ENCODE results near the gene DNASE1L1.

Gene DNASE1L1

DNA sequence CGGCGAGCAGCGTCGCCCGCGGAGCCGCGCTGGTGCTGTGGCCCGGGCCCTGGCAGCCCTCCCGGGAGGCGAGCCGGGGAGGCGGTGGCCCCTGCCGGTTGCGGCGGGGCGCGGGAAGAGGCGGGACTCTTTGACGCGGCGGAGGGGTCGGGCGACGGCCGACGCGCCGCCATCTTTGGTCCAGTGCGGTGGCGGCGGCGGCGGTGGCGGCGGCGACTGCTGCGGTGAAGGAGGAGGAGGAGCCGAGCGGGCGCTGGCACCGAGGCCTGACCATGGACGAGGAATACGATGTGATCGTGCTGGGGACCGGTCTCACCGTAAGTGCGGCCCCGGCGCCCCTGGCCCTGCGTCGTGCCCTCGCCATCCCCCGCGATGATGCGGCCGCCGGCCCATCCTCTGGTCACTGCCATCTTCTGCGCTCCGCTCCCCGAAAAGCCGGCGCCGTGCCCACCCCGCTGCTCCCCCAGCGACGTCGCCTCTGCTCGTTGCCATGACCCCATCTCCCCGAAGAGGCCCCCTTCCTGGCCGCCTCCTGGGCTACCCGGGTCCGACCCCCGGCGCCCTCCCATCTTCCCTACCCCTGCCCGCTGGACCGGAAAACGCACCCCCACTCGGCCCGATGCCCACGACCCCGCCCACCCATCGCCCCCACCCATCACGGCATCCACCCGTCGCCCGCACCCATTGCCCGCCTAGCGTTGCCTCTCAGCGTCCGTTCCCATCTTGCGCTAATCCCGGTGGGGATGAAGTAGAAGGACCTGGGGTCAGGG lies 28.1 kb upstream of the DNASE1L1 start, which contains the start of gene GDI1:
GDI1 (plus strand) TSS at position 172 of the 770 bp plus-strand sequence; CDS start at position 273, 101 bp downstream.
- DNase-seq, result peak in 26 of 56 donors; percentile 1 to 65 (median 30)

DNA sequence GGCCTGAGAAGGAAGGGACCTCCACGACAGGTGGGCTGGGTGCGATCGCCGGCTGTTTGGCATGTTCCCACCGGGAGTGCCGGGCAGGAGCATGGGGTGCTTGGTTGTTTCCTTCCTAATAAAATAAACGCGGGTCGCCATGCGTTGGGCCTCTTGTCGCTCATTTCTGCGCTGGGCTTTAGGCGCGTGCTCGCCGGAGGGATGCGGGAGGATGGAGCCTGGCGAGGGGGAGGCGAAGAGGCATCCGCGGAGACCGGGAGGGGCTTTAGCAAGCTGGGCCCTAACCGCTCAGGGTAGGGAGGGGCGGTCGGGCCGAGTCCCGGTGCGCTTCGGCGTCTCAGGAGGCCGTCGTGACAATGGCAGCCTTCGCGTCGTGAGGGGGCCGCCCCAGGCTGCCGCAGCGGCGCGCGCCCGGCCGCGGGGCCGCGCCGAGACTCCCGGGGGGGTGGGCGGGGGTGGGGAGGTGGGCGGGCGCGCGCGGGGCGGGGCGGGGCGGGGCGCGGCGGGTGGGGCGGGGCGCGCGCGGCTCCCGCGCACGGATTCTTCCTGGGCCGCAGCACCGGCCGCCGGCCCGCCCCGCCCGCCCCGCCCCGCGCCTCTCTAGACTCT lies 27.4 kb upstream of the DNASE1L1 start:
- DNase-seq, result peak in 30 of 56 donors; percentile 2 to 65 (median 27)

DNA sequence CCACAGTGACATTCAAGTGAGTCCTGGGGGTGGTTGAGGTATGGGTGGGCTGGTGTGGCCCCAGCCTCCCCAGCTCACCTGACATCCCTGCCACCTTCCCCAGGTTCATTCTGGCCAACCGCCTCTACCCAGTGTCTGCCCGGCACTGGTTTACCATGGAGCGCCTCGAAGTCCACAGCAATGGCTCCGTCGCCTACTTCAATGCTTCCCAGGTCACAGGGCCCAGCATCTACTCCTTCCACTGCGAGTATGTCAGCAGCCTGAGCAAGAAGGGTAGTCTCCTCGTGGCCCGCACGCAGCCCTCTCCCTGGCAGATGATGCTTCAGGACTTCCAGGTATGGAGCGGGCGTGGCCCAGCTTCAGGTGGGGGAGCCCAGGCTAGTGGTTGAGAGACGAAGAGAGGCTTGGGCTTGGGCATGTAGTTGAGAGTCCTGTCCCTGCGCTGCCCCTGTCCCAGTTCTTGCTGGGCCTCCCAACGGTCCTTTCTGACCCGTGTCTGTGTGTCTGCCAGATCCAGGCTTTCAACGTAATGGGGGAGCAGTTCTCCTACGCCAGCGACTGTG lies 26.2 kb upstream of the DNASE1L1 start:
- DNase-seq, result no peak

DNA sequence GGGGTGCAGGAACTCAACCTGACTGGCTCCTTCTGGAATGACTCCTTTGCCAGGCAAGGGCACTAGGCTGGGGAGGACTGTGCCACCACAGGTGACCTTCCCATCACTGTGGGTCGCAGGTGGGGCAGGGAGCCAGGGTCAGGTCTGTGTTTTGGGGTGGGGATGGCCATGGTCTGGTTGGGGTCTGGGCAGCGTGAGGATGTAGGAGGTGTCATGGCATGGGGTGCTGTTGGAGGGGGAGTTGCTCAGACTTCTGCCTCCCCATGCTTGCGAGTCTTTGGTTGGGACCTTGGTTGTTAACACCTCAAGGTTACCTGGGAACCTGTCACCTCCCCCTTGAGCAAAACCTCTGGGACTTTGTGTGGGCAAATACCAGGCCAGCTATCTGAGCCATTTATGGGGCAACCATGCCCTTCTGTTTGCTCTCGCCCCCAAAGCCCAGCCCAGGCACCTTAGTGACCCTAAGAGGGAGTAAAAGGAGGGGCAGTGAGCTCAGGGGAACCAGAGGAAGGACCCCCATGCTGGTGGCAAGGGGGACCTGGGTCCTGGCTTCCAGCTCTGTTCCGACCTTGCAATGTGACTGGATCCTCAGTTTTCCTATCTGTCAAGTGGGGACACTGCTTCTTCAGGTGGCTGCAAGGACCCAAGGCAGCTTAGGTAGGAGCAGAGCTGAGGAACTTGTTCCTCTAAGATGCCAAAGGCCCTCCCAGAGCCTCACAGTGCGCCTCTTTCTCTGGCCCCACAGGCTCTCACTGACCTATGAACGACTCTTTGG lies 25.5 kb upstream of the DNASE1L1 start:
- no peak for DNase-seq

DNA sequence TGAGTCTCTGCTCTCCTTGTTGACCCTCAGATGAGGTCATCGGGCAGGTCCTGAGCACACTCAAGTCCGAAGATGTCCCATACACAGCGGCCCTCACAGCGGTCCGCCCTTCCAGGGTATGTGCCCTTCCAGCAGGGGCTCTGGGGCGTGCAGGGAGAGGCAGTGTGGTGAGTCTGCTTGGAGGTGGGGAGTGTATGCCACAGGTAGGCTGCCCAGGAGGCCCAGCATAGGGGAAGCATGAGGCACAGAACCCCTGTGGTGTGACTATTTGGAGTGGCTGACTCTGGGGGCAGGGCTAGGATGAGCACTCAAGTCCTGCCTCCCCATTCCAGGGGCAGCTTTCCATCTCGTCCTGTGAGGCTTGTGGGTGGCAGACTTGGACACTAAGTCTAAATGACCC lies 24.6 kb upstream of the DNASE1L1 start:
- DNase-seq, result no peak

DNA sequence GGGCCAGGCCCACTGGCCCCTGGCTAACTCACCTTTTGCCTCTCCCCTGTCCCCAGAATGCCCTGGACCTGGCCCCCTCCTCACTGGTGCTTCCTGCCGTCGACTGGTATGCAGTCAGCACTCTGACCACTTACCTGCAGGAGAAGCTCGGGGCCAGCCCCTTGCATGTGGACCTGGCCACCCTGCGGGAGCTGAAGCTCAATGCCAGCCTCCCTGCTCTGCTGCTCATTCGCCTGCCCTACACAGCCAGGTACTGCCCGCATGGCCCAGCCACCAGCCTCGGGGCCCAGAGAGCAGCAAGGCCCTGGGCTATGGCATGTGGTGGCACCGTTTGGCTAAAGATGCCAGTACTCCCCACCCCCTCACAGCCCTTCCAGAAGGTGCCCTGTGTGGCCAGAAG lies 23.2 kb upstream of the DNASE1L1 start:
- DNase-seq, result no peak

DNA sequence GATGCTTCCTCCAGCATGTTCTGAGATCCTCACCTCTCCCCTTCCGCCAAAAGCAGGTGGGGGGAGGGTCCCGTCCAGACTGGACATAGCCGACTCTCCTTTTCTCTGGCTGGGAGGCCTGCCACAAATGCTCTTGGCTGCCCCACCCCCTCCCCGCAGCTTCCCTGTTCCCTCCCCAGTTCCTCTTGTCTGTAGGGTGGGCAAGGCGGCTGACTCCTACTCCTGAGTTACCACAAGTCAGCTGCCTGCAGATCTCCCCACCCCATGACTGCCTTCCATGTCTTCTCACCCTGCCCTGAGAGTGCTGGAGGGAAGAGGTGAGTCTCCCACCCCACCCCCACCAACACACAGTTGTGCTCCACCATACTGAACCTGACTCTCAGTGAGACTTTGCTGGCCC lies 22.3 kb upstream of the DNASE1L1 start:
- peak in 5 of 56 donors; percentile 7 to 23 (median 11) for DNase-seq

DNA sequence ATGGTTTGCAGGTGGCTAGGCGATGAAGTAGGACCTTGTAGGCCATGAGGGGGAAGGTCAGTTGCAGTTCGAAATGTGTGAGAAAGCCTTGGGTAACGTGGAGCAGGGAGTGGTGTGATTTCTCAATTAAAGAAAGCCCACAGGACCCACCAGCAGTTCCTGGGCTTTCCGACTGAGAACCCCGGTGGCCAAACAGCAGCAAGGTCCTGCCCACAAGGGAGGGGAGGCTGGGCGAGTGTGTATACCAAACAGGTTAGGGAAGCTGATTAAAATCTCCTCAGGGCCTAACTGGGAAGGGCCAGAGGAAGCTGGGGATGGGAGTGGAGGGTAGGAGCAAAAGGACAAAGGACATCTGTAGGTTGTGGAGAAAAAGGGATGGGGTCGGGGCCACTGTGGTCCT lies 21.9 kb upstream of the DNASE1L1 start:
- DNase-seq, result no peak

DNA sequence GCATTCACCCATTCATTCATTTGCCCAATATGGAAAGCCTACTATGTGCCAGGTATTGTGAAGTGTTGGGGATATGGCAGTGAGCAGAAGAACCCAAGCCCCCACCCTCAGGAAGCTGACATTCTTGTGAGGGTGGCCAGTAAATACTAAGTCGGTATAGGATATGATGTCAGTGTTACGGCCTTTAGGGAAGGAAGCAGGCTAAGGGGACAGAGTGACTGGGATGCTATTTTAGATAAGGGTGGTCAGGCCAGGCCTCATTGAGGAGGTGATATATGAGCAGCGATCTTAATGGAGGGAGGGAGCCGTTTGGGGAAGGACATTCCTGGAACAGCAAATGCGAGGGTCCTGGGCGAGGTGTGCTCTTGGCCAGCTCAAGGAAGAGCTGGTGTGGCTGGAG lies 21.4 kb upstream of the DNASE1L1 start:
- DNase-seq, result no peak

DNA sequence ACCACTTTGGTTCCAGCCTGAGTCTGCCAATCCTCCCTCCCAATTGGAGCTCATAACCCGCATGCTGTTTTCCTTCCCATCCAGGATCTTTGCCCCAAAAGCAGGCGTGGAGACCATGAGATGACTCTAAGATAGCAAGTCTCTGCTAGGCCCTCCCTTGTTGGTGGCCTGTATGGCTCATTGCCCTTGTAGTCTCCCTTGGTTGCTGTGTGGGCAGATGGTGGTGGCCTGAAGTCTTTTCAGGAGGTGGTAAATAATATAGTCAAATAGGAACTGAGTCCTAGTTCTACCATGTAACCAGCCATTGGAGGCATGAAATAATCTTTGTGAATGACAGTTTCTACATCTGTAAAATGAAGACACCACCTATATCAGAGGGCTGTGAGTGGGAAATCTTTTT lies 20.7 kb upstream of the DNASE1L1 start:
- no peak for DNase-seq

DNA sequence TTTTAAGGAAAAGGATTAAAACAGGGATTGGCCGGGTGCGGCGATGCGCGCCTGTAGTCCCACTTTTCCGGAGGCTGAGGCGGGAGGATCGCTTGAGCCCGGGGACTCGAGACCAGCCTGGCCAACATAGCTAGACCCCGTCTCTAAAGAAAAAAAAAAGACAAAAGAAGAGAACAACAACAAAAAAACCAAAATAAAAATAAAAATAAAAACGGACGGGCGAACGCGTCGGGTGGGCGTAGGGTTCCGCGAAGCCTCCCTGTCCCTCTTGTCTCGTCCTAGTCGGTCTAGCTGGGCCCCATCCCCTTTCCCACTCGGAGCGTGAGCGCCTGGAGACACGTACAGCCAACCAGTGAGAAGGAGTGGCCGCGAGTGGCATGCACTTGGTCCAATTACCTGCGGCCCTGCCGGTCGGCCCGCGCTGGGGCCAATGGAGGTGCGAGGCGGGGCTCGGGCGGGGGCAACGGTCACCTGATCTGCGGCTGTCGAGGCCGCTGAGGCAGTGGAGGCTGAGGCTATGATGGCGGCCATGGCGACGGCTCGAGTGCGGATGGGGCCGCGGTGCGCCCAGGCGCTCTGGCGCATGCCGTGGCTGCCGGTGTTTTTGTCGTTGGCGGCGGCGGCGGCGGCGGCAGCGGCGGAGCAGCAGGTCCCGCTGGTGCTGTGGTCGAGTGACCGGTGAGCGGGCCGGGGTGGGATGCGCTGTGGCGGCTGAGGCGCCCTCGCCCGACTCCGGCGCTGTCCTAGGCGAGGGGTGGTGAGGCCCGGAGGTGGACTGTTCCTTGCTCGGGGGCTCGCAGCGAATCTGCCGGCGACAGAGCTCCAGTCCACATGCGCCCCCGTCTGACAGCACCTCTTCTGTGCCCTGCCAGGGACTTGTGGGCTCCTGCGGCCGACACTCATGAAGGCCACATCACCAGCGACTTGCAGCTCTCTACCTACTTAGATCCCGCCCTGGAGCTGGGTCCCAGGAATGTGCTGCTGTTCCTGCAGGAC lies 19.4 kb upstream of the DNASE1L1 start, which contains the start of gene ATP6AP1:
ATP6AP1 (plus strand) TSS at position 502 of the 996 bp plus-strand sequence; CDS start at position 518, 16 bp downstream.
- peak in 55 of 56 donors; percentile 5 to 92 (median 82) for DNase-seq

DNA sequence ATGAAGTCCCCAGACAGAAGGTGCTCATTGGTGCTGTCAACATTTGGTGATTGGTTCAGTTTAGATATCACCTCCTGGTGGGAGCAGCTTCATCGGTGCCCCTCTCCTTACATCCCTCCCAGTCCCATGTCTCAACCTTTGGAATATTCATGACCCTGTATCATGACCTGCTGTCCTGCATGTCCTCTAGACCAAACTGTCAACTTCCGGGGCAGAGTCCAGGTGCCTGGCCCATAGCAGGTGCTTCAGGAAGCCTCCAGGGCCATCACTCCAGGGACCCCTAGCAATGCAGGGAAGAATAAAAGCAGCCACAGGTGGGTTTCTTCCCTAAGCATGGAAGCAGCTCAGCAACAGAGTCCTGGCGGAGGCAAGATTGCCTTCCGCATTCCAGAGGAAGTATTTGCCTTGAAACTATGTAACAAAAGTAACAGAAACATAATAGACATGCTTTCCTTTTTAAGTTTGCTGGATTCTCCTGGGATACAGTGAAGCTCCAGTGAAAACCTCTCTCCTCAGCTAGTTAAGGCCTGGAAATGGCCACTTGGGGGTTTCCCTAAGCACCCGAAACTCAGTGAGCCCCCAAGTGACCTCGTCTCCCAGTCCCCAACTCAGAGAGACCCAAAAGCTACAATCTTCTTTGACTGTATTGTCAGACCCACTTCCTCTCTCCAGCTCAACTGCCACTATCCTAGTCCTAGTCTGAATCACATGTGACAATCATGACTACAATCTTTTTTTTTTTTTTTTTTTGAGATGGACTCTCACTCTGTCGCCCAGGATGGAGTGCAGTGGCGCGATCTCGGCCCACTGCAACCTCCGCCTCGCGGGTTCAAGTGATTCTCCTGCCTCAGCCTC lies 18.1 kb upstream of the DNASE1L1 start:
- no peak for DNase-seq

DNA sequence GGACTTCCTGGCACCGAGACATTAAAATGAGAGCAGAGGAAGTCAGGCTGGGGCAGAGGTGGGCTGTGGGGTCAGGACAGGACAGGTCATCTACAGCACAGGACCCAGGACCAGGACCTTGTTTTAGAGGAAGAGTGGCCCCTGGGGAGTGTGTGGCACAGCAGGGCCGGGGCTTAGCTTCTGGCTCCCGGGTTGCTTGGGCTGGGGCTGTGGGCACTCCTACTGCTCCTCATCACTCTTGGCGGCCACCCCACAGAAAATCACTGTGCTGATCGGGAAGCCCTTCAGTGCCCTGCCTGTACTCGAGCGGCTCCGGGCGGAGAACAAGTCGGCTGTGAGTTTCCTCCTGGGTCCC lies 11.3 kb upstream of the DNASE1L1 start:
- DNase-seq, result no peak

DNA sequence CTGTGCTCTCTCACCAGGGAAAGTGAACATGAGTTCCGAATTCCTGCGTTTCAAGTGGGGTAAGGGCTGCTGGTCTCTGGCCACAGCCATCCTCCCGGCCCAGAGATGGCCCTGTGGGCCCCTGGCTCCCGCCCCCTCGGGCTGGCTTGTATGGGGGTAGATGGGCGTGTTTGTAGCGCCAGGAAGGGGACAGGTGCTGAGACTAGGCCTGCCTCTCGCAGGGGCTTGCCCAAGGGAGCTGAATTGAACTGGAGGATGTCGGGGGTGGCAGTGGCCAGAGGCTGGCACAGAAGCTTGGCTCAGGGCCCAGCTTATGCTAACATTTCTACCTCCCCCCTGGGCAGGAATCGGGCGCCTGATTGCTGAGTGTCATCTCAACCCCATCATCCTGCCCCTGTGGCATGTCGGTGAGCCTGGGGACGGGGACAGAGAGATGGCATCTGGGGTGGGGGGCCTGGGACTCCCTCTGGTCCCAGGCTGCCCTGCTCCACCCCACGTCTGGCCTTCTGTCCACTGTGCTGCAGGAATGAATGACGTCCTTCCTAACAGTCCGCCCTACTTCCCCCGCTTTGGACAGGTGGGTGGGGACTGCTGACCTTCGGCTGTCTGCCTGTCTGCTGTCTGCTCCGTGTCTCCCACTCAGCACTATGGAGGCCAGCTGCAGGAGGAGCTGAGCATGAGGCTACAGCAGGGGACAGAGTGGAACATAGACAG lies 10.8 kb upstream of the DNASE1L1 start:
- no peak for DNase-seq

DNA sequence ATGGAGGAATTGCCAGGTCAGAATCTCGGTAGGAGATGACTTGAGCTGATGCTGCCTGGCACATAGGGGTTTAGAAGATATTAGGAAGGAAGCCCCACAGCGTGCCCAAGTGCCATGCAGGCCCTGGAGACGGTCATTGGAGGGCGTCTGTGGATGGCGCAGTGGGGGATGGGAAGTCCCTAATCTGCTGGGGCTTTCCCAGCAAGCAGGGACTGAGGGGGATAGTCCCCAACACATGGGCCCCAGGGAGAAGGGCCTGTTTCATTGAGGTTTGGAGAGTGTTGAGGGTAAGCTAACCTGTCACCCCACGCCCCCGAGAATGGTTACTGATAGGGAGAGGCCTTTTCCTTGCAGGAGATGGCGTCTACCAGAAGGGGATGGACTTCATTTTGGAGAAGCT lies 10.1 kb upstream of the DNASE1L1 start:
- DNase-seq, result no peak

DNA sequence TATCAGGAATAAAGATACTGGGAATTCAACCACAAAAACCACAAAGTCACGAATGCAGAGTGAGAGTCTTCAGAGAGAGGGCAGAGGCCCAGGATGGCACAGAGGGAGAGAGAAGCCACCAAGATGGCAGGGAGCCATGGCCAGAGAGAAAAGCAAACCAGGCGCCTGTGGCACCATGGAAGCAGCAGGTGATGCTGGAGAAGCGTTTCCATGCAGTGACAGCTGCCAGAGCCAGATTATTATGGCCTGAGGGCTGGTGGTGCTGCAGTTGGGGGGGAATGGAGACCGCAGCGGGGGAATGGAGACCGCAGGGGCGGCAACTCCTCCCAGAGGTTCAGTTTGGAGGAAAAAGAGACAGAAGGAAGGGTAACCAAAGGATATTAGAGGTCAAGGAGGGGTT lies 8.1 kb upstream of the DNASE1L1 start:
- no peak for DNase-seq

DNA sequence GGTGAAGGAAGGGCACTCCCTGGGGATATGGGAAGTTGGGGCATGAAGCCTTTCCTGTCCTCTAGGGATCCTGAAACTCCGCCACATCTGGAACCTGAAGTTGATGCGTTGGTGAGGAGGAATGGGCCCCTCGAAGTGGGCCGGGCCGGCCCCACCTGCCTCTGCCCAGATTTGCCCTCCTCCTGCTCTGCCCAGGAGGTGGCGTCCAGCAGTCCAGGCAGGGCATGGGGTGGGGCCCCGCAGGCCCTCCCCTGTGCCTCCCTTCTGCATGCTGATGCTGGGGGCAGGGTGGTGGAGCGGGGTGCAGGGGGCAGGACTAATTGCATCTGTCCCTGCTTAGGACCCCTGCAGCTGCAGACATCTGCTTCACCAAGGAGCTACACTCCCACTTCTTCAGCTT lies 4.1 kb upstream of the DNASE1L1 start:
- no peak for DNase-seq

DNA sequence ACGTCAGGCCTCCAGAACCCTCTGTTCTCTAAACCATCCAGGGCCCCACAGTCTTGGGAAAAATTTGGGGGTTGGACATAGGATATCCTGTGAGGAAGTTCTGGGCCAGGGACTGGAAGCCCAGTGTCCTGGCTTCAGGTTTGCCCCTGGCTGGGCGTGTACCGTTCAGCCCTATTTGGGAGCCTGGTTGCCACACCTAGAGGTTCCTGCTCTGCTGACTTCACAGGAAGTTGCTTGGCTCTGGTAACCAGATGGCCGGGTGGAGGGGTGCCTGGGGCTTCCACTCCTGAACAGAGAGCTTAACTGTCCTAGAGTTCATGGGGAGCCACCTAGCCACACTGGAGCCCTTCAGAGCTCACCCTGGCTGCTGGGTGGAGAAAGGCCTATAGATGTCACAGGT lies 3.4 kb upstream of the DNASE1L1 start:
- no peak for DNase-seq

DNA sequence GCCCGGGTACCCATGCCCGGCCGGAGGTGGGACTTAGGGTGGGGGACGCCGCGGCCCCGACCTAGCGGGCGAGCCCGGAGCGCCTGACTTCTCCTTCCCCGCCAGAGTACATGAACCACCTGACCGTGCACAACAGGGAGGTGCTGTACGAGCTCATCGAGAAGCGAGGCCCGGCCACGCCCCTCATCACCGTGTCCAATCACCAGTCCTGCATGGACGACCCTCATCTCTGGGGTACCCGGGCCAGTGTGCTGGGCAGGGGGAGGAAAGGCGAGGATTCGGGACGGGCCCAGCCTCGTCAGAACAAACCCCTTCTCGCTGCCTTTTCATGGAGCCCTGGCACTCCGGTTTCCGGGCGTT lies 2.9 kb upstream of the DNASE1L1 start:
- DNase-seq, result peak in 39 of 56 donors; percentile 1 to 67 (median 27)

Data from nucleus accumbens (tissue), 56 donors.